Middle frontal gyrus (tissue), 1 donor: Measurements from ENCODE around the gene DCP1B.

Experiments used
- DNase-seq: peaks from one replicate; pipeline ENCODE4 v3.0.0-alpha.2; 2015; ENCODE audit warnings: low spot score; ENCODE audit errors: extremely low spot score

Gene DCP1B

DNA sequence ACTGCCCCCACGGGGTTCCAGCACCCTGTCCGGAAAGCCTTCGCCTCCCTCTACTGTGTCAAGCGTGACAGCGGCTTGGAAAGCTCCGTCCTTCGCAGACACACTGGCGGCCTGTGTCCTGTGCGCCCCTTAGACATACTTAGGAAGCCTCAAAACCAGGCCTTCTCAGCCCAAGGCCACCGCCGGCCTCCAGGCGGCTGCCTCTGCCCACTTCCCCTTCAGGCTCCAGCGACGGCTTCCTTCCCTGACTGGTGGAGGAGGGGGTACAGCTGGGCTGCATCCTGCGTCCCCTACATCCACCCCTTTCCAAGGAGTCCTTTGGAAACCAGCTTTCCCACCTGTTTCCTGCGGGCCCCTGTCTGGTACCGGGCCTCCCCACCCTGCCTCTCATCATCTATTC lies 83.3 kb downstream of the DCP1B start:
- no peak for DNase-seq

DNA sequence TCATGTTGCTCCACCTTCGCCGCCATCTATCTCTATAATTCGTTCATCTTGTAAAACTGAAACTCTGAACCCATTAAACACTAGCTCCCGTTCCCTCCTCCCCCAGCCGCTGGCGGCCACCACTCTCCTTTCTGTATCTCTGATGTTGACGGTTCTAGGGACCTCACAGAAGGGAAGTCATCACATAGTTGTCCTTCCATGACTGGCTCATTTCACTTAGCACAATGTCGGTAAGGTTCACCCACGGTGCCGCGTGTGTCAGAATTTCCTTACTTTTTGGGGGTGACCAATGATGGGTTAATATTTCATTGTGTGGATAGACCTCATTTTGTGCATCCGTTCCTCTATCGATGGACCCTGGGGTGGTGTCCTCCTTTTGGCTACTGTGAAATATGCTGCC lies 83.8 kb downstream of the DCP1B start:
- no peak for DNase-seq

DNA sequence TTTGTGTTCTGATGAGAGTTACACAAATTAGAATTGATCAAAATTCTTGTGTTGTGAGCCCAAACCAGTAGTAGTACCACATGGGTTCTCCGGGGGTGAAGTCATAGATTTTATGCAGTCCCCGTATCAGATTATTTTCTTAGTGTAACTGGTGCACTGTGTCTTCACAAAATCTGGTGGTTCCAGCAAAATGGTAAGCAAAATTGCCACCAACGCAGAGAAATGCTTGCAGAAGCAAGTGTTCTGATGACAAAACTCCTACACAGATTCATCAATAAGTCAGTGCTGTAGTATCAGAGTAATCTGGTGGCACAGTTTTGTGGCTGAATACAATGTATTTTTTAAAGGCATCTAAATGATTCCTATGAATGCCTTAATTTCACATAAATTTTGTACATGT lies 84.5 kb downstream of the DCP1B start:
- no peak for DNase-seq

DNA sequence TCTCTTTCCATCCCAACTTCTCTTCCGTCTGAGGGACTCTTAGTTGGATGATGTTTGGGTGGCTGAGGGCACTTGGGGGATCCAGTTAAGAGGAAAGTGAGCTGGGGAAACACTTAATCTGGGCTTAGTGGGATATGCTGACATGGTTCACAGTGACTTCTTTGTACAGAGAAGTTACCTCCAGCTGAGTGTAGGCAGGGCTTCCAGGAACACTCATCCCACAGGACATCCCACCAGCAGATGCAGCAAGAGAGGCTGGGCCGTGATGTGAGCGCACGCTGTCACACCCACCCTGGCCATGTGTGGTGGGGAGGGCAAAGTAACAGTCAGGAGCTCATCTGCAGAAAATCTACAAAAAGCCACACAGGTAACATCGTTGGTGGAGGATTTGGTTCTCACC lies 85.0 kb downstream of the DCP1B start:
- DNase-seq: no peak

DNA sequence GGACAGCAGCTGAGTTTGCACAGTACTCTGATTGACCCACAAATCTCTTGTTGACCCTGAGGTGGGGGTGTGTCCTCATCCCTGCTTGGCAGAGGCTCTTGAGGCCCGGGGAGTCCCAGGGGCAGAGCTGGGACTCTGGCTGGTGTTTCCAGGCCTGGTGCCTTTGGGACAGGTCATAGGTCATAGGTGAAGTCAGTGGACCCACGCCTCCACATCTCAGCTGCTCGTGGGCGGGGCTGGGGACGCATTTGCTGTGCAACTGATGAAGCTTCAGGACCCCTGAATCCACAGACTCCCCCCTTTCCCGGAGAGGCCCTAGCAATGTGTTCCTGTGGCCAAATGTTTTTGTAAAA lies 85.4 kb downstream of the DCP1B start:
- DNase-seq: no peak

DNA sequence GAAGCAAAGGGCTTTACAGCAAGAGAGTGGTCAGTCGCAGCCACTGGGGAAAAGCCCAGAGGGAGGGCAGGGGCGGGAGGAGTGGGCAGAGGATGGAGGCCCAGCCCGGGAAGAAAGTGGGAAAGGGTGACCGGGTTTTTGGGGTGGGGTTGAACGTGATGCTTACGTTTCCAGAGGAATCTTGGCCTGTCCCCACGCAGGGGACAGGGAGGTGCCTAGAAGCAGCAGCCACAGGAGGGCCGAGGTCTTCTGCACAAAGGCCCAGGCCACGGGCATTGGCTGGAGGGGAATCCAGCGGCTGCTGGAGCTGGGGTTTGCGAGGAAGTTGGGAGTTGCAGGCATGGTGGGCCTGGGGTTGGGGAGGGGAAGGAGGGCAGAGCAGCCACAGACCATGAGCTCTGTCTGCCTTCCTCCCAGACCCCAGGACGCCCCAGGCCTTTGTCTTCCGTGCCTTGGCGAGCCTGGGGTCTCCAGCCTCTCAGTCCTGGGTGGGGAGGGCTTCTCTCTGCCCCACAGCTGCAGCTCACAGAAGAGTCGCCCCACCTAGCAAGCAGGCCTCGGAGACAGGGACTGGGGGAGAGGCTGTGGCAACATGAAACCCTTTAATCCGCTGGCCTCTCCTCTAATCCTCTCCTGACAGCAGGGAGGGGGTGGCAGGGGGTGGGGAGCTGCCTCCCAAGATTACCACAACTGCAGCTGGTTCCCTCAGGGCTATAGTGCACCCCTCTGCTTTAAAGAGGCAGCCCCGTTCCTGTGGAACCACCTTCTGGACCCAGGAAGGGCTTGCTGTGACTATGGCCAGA lies 86.0 kb downstream of the DCP1B start, which contains the start of gene CACNA2D4:
TSS of gene CACNA2D4 (minus strand) at position 572 of the 803 bp plus-strand sequence. CDS start at position 393, 179 bp downstream.
- no peak for DNase-seq

DNA sequence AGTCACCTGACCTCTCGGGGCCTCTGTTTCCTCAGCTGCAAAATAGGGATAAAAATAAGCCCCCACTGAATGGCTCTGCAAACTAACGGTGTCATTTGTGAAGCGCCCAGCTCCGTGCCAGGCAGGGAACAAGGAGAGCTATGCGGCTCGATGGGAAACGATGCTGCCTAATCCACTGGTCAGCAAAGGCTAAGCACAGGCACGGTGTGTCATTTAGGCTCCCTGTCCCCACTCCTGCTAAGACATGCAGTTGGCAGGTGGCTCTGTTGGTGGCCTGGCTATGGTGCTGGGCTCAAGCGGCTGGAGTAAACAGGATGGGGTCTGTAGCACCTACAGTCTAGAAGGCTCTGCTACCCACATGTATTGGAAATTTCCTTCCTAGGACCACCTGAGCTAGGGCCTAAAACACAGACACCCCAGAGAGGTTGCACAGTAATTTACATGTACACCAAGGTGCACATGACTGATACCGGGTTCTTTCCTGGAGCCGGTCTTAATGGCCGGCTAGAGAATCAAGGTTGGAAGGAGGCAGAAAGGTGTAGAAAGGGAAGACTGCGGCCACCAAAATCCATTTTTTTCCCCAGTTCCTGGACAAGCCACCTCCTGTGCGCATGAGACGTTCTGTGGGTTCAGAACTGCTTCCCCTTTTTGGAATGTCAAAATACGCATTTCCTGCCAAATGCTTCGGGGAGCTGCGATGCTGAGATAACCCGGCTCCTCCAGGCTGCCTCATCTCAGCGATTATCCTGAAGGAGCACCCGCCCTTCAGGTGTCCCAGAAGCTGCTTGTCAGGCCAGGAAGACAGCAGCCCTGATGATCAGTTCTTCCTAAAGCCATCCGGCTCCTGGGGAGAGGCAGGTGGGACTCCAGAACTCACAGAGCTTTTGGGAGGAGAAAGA lies 86.8 kb downstream of the DCP1B start:
- no peak for DNase-seq

DNA sequence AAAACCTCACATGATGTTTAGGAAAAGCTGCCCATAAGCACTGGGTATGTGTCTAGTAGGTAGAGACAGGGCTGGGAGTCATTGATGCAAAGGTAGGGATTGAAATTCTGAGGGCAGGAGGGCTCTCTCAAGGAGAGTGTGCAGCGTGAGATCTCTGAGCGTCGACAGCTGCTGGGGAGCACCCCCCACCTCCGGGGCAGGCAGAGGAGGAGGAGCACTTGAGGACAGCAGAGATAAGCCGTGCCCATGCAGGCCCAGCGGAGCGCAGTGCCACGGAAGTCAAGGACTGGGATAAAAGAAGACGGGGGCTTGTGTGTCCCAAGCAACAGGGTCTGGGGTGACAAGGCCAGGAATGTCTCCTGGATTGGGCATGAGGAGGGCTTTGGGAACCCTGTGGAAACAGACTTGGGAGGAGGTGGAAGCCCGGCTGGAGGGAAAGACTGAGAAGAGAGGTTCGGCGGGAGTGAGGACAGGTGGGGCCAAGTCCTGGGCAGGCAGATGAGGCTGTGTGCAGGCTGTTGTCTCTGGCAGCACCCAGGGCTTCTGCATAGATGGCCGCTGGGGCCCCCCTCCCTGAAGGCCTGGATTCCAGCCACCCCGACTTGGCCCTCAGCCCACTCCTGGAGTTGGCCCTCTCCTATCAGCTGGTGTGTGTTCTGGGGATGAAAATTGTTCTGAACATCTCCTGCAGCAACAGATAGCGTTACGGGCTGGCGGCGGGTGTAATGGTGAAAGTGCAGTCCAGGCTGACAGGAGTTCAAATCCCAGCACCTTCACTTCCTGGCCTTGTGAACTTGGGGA lies 87.7 kb downstream of the DCP1B start:
- no peak for DNase-seq

DNA sequence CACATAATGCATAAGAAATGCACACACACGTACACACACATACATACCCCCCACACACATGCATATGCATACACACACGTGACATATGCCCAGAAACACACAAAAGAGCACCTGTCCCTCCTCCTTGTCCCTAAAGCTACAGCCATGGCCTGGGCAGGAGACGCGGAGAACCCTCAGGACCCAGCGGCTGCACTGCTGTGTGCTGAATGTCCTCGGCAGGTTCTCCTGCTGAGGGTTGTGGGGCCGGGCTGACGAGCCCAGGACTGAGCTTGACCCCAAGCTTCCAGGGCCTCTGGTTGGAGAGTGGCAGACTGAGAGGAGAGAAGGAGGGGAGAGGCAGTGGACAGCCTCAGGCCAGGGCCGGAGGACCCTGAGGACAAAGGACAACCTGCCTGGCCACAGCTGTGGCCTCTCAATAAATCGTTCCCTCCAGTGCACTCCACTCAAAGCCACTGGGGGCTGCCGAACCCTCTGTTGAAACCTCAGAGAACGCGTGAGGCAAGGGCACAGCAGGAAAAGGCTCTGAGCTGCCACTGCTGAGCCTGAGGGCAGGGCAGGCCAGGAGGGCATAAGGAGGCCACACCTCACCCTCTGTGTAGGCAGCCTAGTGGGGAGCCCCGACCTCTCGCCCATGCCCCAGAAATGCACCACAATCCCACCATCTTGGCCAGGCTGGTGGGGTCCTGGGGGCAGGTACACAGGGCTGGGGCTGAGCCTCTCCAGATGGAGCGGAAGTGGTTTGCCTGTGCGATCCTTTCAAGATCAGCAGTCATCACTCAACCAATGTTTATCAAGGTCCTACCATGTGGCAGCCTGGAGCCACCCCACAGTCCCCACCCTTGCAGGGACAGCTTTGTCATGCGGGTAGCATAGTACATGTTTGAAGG lies 88.9 kb downstream of the DCP1B start:
- no peak for DNase-seq

DNA sequence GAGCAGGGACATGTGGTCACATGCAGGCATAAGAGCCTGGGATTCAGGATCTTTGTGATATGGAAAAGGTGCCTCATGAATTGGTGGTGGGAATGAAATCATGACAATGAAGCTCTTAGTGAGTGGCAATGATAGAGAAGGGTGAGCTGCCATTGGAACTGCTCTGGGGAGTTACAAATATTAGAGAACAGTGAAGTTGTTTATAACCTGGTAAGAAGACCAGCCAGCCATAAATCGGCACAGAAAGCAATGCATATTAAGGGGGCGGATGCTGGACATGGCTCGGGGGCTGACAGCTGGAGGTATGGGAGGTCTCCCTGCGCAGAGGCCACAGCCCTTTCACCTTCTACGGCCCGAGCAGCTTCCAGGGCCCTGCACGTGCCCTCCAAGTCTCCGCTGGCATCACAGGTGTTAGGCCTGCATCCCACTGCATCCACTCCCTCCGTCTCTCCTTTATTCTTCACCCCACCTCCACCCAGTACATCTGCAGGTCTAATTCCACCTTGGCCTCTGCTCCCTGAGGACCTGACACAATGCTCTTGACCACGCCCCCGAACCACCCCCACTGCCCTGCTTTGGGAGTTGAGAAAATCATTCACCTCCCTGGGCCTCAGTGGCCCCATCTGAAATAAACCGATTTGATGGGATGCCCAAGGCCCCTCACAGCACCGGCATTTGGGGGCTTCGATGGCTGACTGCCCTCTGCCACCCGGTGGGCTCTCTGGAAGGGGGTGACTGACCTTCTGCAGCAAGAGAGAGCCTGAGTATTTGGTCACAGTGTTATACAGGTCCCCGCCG lies 89.9 kb downstream of the DCP1B start:
- no peak for DNase-seq

DNA sequence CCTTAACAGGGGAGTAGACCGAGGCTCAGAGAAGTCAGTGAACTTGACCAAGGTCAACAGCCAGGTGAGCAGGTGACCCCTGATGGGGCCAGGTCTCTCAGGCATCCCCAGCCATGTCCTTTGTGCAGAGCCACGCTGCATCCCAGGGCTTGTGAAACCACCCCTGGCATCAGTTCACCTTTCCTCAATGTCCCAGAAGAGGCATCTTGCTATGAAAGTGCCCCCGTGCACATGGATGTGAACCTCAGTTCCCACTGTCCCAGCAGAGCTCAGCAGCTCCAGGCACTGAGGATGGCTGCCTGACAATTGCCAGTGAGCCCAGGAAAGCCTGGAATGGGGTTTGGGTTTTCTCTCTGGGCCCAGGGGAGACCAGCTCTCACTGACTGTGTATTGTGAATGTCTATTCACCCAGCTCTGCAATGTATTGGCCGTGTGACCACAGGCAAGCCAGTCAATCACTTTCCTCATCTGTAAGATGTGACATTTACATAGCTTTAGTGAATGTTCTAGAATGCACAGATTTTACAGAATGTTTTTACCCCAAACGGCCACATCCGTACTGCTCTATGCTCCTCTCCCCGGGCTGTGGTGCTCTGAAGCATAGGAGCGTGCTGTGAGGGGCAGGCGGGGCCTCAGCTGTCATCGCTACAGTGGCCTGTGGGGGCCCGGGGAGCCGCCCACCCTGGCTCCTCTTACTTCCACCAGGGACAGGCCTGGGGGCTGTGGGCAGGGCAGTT lies 90.7 kb downstream of the DCP1B start:
- no peak for DNase-seq

DNA sequence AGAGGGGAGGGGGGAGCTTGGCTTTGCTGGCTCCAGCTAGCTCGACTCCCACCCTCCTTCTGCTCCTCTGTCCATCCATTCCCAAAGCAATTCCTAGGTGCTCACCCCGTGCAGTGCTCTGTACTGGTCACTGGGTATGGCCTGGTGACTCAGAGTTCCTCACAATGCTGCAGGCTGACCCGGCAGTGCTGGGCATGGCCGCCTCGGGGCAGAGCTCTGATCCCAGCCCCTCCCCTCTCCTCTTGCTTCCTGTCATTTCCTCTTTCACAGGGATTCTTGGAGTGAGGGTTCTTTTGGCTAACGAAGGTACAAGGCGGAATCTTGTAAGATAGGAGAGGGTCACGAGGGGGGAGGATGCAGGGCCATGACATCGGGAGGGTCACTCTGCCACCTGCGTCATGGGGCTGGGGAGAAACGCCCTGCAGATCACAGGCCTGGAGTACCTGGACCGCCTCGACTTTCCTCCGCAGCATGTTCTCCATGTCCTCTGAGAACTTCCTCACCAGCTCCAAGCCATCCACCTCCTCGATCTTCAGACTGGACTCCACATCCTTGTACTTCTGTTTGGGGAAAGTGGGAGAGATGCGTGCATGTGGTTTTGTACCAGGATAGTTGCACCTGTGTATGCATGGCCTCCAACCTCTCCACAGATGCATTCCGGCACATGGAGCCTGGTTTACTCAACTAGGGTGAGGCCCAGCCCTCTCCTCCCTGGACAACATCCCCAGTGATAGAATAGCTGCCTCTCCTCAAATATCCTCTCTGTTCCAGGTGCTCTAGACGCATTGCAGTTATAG lies 91.5 kb downstream of the DCP1B start:
- DNase-seq: no peak

DNA sequence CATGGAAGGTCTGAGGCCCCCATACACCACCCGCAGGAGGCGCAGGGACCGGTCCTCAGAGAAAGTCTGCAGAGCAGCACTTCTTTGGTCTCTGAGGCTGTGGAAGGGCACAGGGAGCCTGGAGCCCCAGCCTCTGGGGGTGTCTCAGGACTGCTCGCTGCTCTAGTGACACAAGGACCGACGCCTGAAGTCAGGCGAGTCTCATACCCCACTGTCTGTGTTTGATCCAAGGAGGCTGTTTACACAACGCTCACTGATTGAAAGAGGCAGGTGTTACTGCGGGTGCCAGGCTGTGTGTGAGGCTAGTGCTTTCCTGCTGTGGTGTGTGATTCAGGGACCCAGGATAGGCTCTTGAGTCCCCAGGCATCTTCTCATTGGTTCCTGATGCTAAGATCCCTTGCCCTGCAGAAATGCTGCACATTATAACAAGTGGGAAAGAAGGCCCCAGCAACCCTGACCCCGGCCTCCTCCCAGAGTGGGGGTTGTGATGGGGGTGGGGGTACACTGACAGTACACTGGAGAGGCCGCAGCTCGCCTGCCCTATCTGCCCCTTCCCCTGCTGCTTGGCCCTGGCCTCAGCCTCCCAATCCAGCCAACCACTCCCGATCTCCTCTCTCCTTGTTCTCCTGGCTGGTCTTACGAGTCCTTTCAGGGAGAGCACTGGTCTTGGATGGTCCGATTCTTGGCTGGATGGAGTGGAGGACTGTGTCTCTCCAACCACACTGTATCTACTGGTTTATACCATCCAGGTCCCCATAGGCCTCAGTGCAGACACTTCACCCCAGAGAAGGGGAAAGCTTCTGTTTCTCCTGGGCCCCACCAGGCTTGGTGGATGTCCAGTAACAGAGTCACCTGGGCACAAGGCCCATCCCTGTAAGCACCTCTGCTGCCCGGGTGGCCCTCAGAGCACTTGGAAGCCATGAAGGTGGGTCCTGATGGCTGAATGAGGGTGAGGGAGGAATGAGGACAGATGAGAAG lies 92.4 kb downstream of the DCP1B start:
- DNase-seq: no peak

DNA sequence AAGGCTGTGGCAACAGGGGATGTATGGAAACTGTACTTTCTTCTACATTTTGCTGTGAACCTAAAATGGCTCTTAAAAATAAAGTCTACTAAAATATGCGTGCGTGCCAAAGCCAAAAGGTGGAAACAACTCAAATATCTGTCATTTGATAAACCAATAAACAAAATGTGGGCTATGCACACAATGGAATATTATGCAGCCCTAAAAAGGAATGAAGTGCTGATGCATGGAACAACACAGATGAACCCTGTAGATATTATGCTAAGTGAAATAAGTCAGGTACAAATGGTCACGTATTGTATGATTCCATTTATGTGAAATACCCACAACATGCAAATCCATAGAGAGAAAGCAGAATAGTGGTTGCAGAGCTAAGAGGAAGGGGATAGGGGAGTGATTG lies 93.8 kb downstream of the DCP1B start:
- DNase-seq: no peak

DNA sequence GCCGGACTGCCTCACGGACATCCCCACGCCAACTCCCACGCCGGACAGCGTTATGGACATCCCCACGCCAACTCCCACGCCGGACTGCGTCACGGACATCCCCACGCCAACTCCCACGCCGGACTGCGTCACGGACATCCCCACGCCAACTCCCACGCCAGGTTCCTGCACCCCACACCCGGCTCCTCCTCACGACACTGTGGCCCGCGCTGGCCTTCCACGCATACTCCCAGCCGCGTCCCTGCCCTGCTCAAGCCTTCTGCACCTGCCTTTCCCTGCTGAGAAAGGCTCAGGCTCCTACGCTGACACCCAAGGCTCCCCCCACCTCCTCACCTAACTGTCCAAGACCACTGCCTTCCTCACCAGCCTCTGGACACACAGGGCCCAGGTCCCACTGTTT lies 95.5 kb downstream of the DCP1B start:
- DNase-seq: no peak

DNA sequence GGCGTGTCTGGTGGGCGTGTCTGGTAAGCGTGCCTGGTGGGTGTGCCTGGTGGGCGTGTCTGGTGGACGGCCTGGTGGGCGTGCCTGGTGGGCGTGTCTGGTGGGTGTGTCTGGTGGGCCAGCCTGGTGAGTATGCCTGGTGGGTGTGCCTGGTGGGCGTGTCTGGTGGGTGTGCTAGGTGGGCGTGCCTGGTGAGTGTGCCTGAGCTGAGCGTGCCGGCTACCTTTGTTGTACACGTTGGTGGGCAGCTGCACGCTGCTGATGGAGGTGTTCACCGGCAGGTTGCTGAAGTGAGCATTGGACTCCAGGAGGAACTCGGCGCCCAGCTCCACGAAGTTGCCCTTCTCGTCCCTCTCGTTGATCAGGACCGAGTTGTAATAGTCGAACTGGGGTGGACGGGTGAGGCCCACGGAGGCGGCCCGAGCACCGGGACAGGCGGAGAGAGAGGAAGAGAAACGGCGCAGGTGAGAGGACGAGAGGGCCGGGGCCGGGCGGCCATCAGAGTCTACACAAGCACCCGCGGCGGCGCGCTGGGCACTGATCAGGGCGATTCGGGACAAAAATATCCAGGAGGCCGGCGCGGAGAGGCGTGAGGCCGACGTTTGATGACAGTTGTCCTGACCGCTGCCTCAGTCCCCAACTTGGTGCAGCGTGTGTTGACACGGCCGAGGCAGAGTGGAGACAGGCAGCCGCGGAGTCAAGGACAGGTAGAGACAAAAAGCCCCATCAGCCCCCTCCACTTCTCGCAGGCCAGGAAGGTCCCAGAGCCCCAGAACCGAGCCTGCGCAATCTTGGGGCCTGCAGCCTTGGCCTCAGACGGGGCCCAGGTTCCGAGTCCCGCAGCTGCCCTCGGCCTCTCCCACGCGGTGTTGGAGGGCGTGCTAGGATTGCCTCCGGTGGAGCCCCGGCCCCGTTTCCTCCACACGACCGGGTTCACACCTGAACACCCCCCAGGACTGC lies 96.3 kb downstream of the DCP1B start:
- DNase-seq: no peak
